ENCODE results near the gene C12orf57. TPM values are rescaled to one million over a fixed set of nuclear protein-coding genes. Genes with fewer than 3 reads are reported as not detected.
A peak's percentile ranks its signal among the peaks of the same experiment; 100 is the strongest.

C12orf57 gene
- total RNA-seq, 1 experiment from 2014 or later = 103 TPM

DNA sequence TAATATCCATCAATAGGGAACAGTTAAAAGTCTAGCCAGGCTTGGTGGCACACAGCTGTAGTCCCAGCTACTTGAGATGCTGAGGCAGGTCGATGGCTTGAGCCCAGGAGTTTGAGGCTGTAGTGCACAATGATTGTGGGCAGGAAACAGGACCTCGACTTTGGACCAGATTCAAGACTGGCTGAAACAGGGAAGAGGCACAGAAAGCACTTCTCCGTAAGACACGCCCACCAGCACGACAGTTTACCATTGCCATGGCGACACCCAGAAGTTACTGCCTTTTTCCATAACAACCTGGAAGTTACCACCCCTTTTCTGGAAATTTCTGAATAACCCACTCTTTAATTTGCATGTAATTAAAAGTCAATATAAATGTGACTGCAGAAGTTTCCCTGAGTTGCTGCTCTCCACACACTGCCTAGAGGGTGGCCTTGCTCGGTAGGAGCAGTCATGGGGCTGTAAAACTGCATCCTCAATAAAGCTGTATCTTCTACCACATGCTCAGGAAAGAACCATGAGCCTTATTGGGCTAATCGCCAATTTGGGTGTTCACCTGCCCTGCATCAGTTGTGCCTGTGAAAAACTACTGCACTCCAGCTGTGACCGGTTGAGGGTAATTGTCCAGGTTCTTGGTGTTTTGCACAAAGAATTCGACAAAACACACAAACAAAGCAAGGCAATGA, 43.8 kb upstream of the C12orf57 start:
- no peak for DNase-seq
- Mint-ChIP-seq H3K36me3 (ENCODE audit: insufficient read depth, unreplicated experiment) (no peaks in the 10 kb centered on the region), H3K4me3 (ENCODE audit: low read depth, unreplicated experiment) (no peak overlapping the region), H3K9me3 (ENCODE audit: low read depth, unreplicated experiment) (no peaks in the 10 kb centered on the region), H3K4me1 (ENCODE audit: low read depth, unreplicated experiment) (no peaks in the 10 kb centered on the region), H3K27me3 (ENCODE audit: unreplicated experiment) (no peaks in the 10 kb centered on the region), H3K27ac (ENCODE audit: unreplicated experiment) (no peak overlapping the region)
- intact Hi-C loops (cut with micrococcal nuclease; ENCODE audit: unreplicated experiment) = no loop called here
- TF ChIP-seq, protein P1, sequence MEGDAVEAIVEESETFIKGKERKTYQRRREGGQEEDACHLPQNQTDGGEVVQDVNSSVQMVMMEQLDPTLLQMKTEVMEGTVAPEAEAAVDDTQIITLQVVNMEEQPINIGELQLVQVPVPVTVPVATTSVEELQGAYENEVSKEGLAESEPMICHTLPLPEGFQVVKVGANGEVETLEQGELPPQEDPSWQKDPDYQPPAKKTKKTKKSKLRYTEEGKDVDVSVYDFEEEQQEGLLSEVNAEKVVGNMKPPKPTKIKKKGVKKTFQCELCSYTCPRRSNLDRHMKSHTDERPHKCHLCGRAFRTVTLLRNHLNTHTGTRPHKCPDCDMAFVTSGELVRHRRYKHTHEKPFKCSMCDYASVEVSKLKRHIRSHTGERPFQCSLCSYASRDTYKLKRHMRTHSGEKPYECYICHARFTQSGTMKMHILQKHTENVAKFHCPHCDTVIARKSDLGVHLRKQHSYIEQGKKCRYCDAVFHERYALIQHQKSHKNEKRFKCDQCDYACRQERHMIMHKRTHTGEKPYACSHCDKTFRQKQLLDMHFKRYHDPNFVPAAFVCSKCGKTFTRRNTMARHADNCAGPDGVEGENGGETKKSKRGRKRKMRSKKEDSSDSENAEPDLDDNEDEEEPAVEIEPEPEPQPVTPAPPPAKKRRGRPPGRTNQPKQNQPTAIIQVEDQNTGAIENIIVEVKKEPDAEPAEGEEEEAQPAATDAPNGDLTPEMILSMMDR (IDR thresholded peaks at IDR 0.05; ENCODE audit: unreplicated experiment) = no peak
- CTCF ChIA-PET = no interaction called here
- BruUV-seq (replicated peaks) = no TSS peak

DNA sequence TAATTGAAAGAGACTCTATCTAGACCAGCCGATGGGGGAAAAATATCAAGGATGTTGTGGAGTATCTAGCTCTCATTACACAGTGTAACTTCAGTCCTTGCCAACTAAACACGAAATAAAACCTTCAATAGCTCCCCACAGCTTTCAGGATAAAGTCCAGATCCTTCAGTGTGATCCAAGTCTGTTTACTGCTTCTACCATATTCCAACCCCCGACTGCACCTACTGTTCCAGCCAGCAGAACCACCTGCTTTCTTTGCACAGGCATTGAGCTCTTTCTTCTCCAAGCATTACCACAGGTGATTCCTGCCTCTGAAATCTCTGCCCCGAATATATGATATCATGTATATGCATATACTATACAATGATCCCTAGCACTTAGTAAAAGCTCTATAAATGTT, 41.4 kb upstream of the C12orf57 start:
- intact Hi-C loops (cut with micrococcal nuclease; ENCODE audit: unreplicated experiment) = no loop called here
- BruUV-seq (replicated peaks) = no TSS peak
- DNase-seq = no peak
- H3K27me3 Mint-ChIP-seq (ENCODE audit: unreplicated experiment) = no peaks in the 10 kb centered on the region
- H3K4me1 Mint-ChIP-seq (ENCODE audit: low read depth, unreplicated experiment) = no peaks in the 10 kb centered on the region
- TF ChIP-seq, protein P1 (IDR thresholded peaks at IDR 0.05; ENCODE audit: unreplicated experiment) = no peak
- no peak overlapping the region for H3K4me3 Mint-ChIP-seq (ENCODE audit: low read depth, unreplicated experiment)
- no peaks in the 10 kb centered on the region for H3K36me3 Mint-ChIP-seq (ENCODE audit: insufficient read depth, unreplicated experiment)
- no peak overlapping the region for H3K27ac Mint-ChIP-seq (ENCODE audit: unreplicated experiment)
- CTCF ChIA-PET = no interaction called here
- no peaks in the 10 kb centered on the region for H3K9me3 Mint-ChIP-seq (ENCODE audit: low read depth, unreplicated experiment)

DNA sequence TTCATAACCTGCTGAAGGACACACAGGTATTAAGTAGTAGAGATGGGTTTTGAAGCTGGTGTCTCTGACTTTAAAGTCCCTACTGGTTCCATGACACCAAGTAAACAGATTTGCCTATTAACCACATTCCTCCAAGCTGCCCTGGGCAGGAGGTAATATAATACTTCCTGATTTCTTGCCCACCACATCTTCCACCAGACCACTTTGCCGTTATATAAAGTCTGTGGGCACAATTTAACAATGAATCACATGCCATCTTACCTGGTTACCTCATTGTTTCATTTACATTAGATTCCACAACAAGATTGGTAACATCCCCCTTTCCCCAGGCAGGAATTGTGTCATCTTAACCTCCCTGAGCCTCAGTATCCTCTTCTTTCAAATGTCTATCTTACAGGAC, 40.1 kb upstream of the C12orf57 start:
- Mint-ChIP-seq H3K27ac (ENCODE audit: unreplicated experiment) (no peak overlapping the region), H3K4me1 (ENCODE audit: low read depth, unreplicated experiment) (no peaks in the 10 kb centered on the region), H3K4me3 (ENCODE audit: low read depth, unreplicated experiment) (no peak overlapping the region), H3K36me3 (ENCODE audit: insufficient read depth, unreplicated experiment) (no peaks in the 10 kb centered on the region), H3K9me3 (ENCODE audit: low read depth, unreplicated experiment) (no peaks in the 10 kb centered on the region), H3K27me3 (ENCODE audit: unreplicated experiment) (no peaks in the 10 kb centered on the region)
- TF ChIP-seq, protein P1 (IDR thresholded peaks at IDR 0.05; ENCODE audit: unreplicated experiment) = no peak
- BruUV-seq (replicated peaks) = no TSS peak
- intact Hi-C loops (cut with micrococcal nuclease; ENCODE audit: unreplicated experiment) = no loop called here
- no peak for DNase-seq
- CTCF ChIA-PET = interaction anchor here (1.8 kb wide), 1 partner anchor 31 kb away, joined by 6 read pairs; the partner anchor contains the start of gene SPSB2

DNA sequence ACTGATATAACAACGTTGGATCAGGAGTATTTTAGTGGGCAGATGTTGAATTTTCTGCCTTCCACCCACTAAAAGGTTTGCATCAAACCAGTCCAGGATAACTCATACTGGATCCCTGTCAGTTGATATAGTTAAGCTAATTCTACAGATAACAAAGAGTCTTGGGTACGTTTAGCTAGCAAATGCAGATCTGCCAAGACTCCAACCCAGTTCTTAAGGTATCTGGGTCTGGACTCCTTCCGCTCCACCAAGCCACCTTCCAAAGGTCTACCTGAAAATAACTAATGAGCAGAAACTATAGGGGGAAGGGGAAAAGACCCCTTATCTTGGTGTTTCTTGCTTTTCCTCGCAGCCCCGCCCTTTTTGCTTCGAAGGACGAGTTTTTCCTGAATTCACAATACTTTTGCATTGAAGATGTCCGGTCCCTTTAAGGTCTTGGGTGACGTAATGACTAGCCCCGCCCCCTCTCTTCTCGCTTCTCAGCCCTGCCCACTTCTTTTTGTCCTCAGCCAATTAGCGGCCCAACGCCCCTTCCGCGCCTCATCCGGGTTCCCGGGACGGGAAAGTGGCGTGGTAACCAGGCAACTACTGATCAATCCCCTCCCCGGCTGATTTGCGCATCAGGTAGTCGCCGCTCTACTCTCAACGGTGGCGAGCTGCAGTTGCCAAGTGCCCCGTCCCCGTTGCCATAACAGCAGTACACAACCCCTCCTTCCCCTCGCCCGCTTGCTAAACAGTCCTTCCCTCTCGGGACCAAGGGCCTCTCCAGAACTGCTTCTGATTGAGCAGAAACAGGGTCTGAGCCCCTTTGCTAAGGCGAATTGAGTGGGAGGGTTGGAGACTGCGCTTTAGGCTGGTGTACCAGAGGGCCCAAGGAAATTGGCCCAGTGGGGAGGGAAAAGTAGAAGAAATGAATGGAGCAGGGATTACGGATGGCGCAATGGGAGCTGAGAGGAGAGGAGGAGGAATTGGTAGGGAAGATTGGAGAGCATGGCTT, 39.2 kb upstream of the C12orf57 start, which contains the start of gene LRRC23:
Gene LRRC23 (plus strand): TSS at position 543 of the 997 bp plus-strand sequence. CDS start 812 bp downstream, outside the sequence.
- Mint-ChIP-seq H3K4me3 (ENCODE audit: low read depth, unreplicated experiment) (no peak within 1 kb of the TSS), H3K27ac (ENCODE audit: unreplicated experiment) (no peak within 1 kb of the TSS), H3K9me3 (ENCODE audit: low read depth, unreplicated experiment) (no peaks in the 10 kb centered on the region), H3K27me3 (ENCODE audit: unreplicated experiment) (no peaks in the 10 kb centered on the region), H3K36me3 (ENCODE audit: insufficient read depth, unreplicated experiment) (no peaks in the 10 kb centered on the region), H3K4me1 (ENCODE audit: low read depth, unreplicated experiment) (no peaks in the 10 kb centered on the region)
- no TSS peak for BruUV-seq (replicated peaks)
- CTCF ChIA-PET = interaction anchor here (1.8 to 2.2 kb wide), 2 partner anchors 13 to 32 kb away, joined by 5 to 6 read pairs; partner anchors contain the start of gene SPSB2
- TF ChIP-seq, protein P1 (IDR thresholded peaks at IDR 0.05; ENCODE audit: unreplicated experiment) = no peak
- DNase-seq = peak; percentile 97
- intact Hi-C loops (cut with micrococcal nuclease; ENCODE audit: unreplicated experiment) = no loop called here

Measured in Calu3 (cell line).